T-cell (primary cell): Measurements from ENCODE around the gene ARL5B. TPM values are rescaled to one million over a fixed set of nuclear protein-coding genes. Genes with fewer than 3 reads are reported as not detected.
"Not testable (repeated sequence)": the region's sequence is repeated elsewhere in the genome, so short reads cannot be mapped to it uniquely, and the experiment has no call there.

ENCODE experiments used
- ATAC-seq, 4 experiments: fragments of 200-7000 bp in 3 of 4; fragments of 150-1000 bp in 1 of 4; cut with Tn5 transposase; replicated peaks in 1 of 4; 1 replicate in 3 of 4; 2 replicates in 1 of 4; pipeline ENCODE4 v1.10.0; 2021; ENCODE audit warnings: moderate library complexity in 3 of 4, mild to moderate bottlenecking in 2 of 4, moderate number of reproducible peaks in 1 of 4
- CTCF ChIA-PET, 2 donors: fragments of 300-600 bp; sonication (Branson Sonifier 250); formaldehyde crosslinking; loops; one replicate each; lab custom pipeline; 2022; ENCODE audit warnings: antibody characterized with exemption in 2 of 2; lab: Charles Lee
- POLR2A ChIA-PET, 2 donors: fragments of 300-600 bp; sonication (Branson Sonifier 250); formaldehyde crosslinking; loops; one replicate each; lab custom pipeline; 2022; ENCODE audit warnings: antibody characterized with exemption in 2 of 2; lab: Charles Lee
- DNase-seq, 35 experiments: peaks; one replicate each; pipeline versions ENCODE4 v3.0.0 to v3.0.0-alpha.2; 2013 to 2023
- H3K27ac ChIP-seq: one replicate; pipeline ENCODE4 v1.5.1; 2013; ENCODE audit warnings: low read length
- H3K27me3 ChIP-seq, 2 experiments: replicated peaks in 1 of 2; 1 replicate in 1 of 2; 2 replicates in 1 of 2; pipeline versions ENCODE4 v1.6.1 to v1.7.0; 2013; ENCODE audit warnings: low read length in 1 of 2, mixed read lengths in 1 of 2; ENCODE audit not compliant: control insufficient read depth in 2 of 2, insufficient read depth in 2 of 2; ENCODE audit errors: extremely low read depth in 1 of 2
- H3K36me3 ChIP-seq, 2 donors: 1 replicate in 1 of 2; 2 replicates in 1 of 2; pipeline versions ENCODE4 v1.6.1 to v1.7.0; 2013; ENCODE audit warnings: low read length in 1 of 2; ENCODE audit not compliant: control insufficient read depth in 2 of 2, insufficient read depth in 1 of 2; ENCODE audit errors: extremely low read depth in 1 of 2
- H3K4me1 ChIP-seq, 2 experiments: 1 replicate in 1 of 2; 2 replicates in 1 of 2; pipeline versions ENCODE4 v1.6.1 to v1.7.0; 2013; ENCODE audit warnings: low read length in 2 of 2, mixed read lengths in 1 of 2; ENCODE audit not compliant: insufficient read depth in 2 of 2, control insufficient read depth in 1 of 2; ENCODE audit errors: extremely low read depth in 1 of 2
- H3K4me3 ChIP-seq, 2 donors: 1 replicate in 1 of 2; 2 replicates in 1 of 2; pipeline versions ENCODE4 v1.5.1 to v1.7.0; 2013; ENCODE audit warnings: mild to moderate bottlenecking in 2 of 2, low read length in 1 of 2, moderate library complexity in 1 of 2; ENCODE audit not compliant: control insufficient read depth in 1 of 2; ENCODE audit errors: extremely low read depth in 1 of 2
- H3K9me3 ChIP-seq: 2 replicates; pipeline ENCODE4 v1.7.0; 2013
- H3K27ac Mint-ChIP-seq, 2 donors: one replicate each; pipeline ENCODE4 v1.8.0; 2020 to 2021; ENCODE audit warnings: mild to moderate bottlenecking in 2 of 2, mixed read lengths in 2 of 2
- H3K27me3 Mint-ChIP-seq, 2 donors: one replicate each; pipeline ENCODE4 v1.8.0; 2021 to 2022; ENCODE audit warnings: mixed read lengths in 2 of 2
- H3K36me3 Mint-ChIP-seq: one replicate; pipeline ENCODE4 v1.8.0; 2021; ENCODE audit warnings: mixed read lengths
- H3K4me1 Mint-ChIP-seq, 3 donors: one replicate each; pipeline ENCODE4 v1.8.0; 2020 to 2022; ENCODE audit warnings: mixed read lengths in 3 of 3, mild to moderate bottlenecking in 1 of 3
- H3K4me3 Mint-ChIP-seq, 3 donors: one replicate each; pipeline ENCODE4 v1.8.0; 2020 to 2022; ENCODE audit warnings: mild to moderate bottlenecking in 3 of 3, mixed read lengths in 3 of 3, moderate library complexity in 3 of 3
- H3K9me3 Mint-ChIP-seq, 3 donors: one replicate each; pipeline ENCODE4 v1.8.0; 2020 to 2022; ENCODE audit warnings: mixed read lengths in 3 of 3
- WGBS: methylation state at CpG from one replicate; pipeline ENCODE4 v1.1.5; 2013; ENCODE audit warnings: missing lambda C conversion rate; ENCODE audit not compliant: insufficient coverage; 5-methylcytosine and 5-hydroxymethylcytosine counted together
- total RNA-seq, 35 experiments: library from RNA in 6 of 35; stranded (reverse) in 6 of 35; fragments of 120-200 nt in 1 of 35; gene quantifications; one replicate each; pipeline versions ENCODE4 v1.2.1 to v1.2.4 and lab custom pipeline; 2013 to 2026

The ARL5B gene
- total RNA-seq, 5 donors from 2014 or later (not counting 1 experiment from before 2014, with no cell fraction given): 9.7 to 14.9 (median 10.4) TPM

DNA sequence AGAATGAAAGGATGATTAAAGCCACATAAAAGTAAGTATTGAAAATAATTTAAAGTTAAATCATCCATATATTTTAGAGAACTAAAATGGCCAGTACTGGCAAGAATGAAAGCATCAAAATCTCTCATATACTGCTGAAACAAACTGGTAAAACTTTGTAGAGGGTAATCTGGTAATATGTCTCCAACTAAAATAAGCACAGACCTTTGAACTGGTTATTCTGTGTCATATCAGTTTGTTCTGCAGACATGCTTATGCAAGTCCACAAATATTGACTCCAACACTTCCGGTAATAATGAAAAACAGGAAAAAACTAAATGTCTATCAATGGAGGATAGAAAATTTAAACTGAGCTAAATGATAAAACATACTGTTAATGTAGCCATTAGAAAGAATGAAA is 21.8 kb upstream of the ARL5B start:
- H3K27me3 ChIP-seq, ATAC-seq, H3K4me3 ChIP-seq, H3K9me3 ChIP-seq, CTCF ChIA-PET, H3K36me3 ChIP-seq, H3K4me1 ChIP-seq, H3K4me3 Mint-ChIP-seq, H3K4me1 Mint-ChIP-seq, H3K9me3 Mint-ChIP-seq, H3K27ac ChIP-seq, H3K27me3 Mint-ChIP-seq, H3K27ac Mint-ChIP-seq, DNase-seq: not testable (repeated sequence)
- POLR2A ChIA-PET: interaction anchor here in 1 of 2 donors (0.7 kb wide), 1 partner anchor 8 kb away, joined by 7 read pairs; no protein-coding TSS in a partner anchor
- peaks cover 15% of the 10 kb centered on the region for H3K36me3 Mint-ChIP-seq
- no CpG with 5 or more reads among the region's 1 CpG for WGBS

GRCh38 chr10:18639719-18640118 is 19.5 kb upstream of the ARL5B start:
- H3K9me3 Mint-ChIP-seq, ATAC-seq, DNase-seq, H3K27ac Mint-ChIP-seq, H3K4me1 ChIP-seq, H3K27me3 ChIP-seq, H3K27ac ChIP-seq, H3K36me3 ChIP-seq, H3K4me3 Mint-ChIP-seq, H3K4me3 ChIP-seq, H3K9me3 ChIP-seq, H3K27me3 Mint-ChIP-seq, H3K4me1 Mint-ChIP-seq, CTCF ChIA-PET: not testable (repeated sequence)
- POLR2A ChIA-PET: interaction anchor here in 1 of 2 donors (1.4 kb wide), 1 partner anchor 9 kb away, joined by 4 read pairs; no protein-coding TSS in a partner anchor
- H3K36me3 Mint-ChIP-seq: peaks cover 17% of the 10 kb centered on the region
- WGBS: no CpG with 5 or more reads among the region's 2 CpGs

DNA sequence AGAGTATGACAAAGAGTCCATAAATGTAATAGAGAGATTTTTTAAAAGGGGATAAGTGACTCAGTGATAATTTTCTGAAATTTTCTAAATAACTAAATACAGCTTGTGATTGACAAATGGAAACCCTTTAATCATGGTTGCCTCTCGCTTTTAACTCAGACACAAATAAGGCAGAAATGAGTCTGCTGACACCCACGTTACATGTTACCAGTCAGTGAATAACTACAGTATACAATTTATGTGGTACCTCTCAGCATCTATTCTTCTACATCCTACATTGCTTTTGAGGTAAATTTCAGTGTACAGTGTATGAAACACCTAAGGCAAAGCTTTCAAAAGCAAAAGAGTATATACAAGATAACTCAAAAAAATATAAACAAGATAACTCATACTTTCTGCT is 12.1 kb upstream of the ARL5B start:
- Histone ChIP-seq H3K4me3 (no peak overlapping the region), H3K4me1 (peaks cover 11 to 20% of the 10 kb centered on the region in 2 experiments), H3K27me3 (no peaks in the 10 kb centered on the region), H3K36me3 (peaks cover 0 to 12% of the 10 kb centered on the region in 2 donors), H3K9me3 (no peaks in the 10 kb centered on the region), H3K27ac (no peak overlapping the region)
- peaks cover 15% of the 10 kb centered on the region for H3K36me3 Mint-ChIP-seq
- H3K27me3 Mint-ChIP-seq: no peaks in the 10 kb centered on the region
- no peak overlapping the region for H3K27ac Mint-ChIP-seq
- no peak for DNase-seq
- H3K9me3 Mint-ChIP-seq: no peaks in the 10 kb centered on the region
- CTCF ChIA-PET: interaction anchor here in 1 of 2 donors (0.6 kb wide), 1 partner anchor 1520 kb away, joined by 3 read pairs; no protein-coding TSS in a partner anchor
- no CpG with 5 or more reads among the region's 2 CpGs for WGBS
- ATAC-seq: no peak
- no peak overlapping the region for H3K4me3 Mint-ChIP-seq
- H3K4me1 Mint-ChIP-seq: peaks cover 38 to 48% (median 47%) of the 10 kb centered on the region in 3 donors
- POLR2A ChIA-PET: no interaction called here

- CTCF ChIA-PET: interaction anchor here in 1 of 2 donors (1.5 kb wide), 1 partner anchor 18 kb away, joined by 5 read pairs; no protein-coding TSS in a partner anchor
- no peak overlapping the region for H3K27ac ChIP-seq
These were observed 11.3 kb upstream of the ARL5B start for GRCh38 chr10:18647945-18648344.

DNA sequence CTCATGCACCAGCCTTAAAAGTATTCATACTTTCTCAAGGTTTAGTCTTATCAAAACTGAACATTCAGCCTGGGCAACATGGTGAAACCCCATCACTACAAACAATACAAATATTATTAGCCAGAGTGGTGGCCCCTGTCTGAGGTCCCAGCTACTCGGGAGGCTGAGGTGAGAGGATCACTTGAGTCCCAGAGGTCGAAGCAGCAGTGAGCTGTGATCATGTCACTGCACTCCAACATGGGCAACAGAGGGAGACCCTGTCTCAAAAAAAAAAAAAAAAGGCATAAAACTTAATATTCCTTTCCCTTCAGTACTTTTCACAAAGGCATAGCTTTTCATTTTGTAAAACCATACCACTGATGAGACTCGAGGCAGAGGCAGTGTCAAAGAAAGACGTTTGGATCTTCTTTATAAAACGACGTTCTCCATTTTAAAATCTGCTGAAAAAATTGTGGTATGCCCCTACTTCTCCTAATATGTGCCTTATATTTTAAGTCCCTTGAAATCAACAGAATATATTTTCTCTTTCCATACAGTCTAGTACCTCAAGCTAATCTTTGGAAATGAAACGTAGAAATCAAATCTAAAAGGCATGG is 9.8 kb upstream of the ARL5B start:
- Mint-ChIP-seq H3K27ac (peak overlapping the region in 1 of 2 donors; percentile 31), H3K4me1 (peaks cover 33 to 43% (median 43%) of the 10 kb centered on the region in 3 donors), H3K9me3 (no peaks in the 10 kb centered on the region), H3K4me3 (peak overlapping the region; percentile 95 to 96 (median 96)), H3K27me3 (no peaks in the 10 kb centered on the region), H3K36me3 (peaks cover 22% of the 10 kb centered on the region)
- ChIA-PET CTCF (interaction anchor here in 1 of 2 donors (1.5 to 2.1 kb wide), 2 partner anchors 10 to 17 kb away, joined by 5 to 7 read pairs; partner anchors contain the start of gene ARL5B), POLR2A (no interaction called here)
- DNase-seq (no peak), ATAC-seq (no peak)
- Histone ChIP-seq H3K36me3 (peaks cover 0 to 12% of the 10 kb centered on the region in 2 donors), H3K27ac (no peak overlapping the region), H3K9me3 (no peaks in the 10 kb centered on the region), H3K4me1 (peaks cover 11 to 20% of the 10 kb centered on the region in 2 experiments), H3K27me3 (no peaks in the 10 kb centered on the region), H3K4me3 (no peak overlapping the region)
- 50% methylated on average over 2 of the region's 7 CpGs for WGBS

More at GRCh38 chr10:18647945-18648344, 11.3 kb upstream of the ARL5B start:
- Histone ChIP-seq H3K9me3 (no peaks in the 10 kb centered on the region), H3K36me3 (peaks cover 0 to 9% of the 10 kb centered on the region in 2 donors), H3K4me3 (no peak overlapping the region), H3K4me1 (peaks cover 11 to 20% of the 10 kb centered on the region in 2 experiments), H3K27me3 (no peaks in the 10 kb centered on the region)
- H3K27me3 Mint-ChIP-seq: no peaks in the 10 kb centered on the region
- no peak overlapping the region for H3K27ac Mint-ChIP-seq
- ATAC-seq (no peak), DNase-seq (no peak)
- no peaks in the 10 kb centered on the region for H3K9me3 Mint-ChIP-seq
- 100% methylated on average over 2 of the region's 3 CpGs for WGBS
- peaks cover 17% of the 10 kb centered on the region for H3K36me3 Mint-ChIP-seq
- peaks cover 42 to 50% (median 49%) of the 10 kb centered on the region in 3 donors for H3K4me1 Mint-ChIP-seq
- POLR2A ChIA-PET: interaction anchor here in 1 of 2 donors (0.9 to 1.5 kb wide), 2 partner anchors 9 to 13 kb away, joined by 3 to 4 read pairs; no protein-coding TSS in a partner anchor
- no peak overlapping the region for H3K4me3 Mint-ChIP-seq

- CTCF ChIA-PET: interaction anchor here in 1 of 2 donors (2.1 kb wide), 1 partner anchor 9 kb away, joined by 7 read pairs; the partner anchor contains the start of gene ARL5B
- H3K4me3 Mint-ChIP-seq: peak overlapping the region; percentile 95 to 96 (median 96)
- peaks cover 0 to 9% of the 10 kb centered on the region in 2 donors for H3K36me3 ChIP-seq
- H3K4me1 Mint-ChIP-seq: peaks cover 33 to 43% (median 43%) of the 10 kb centered on the region in 3 donors
- H3K9me3 ChIP-seq: no peaks in the 10 kb centered on the region
- DNase-seq: peak in 1 of 35 experiments; percentile 23
- ATAC-seq: no peak
- no peaks in the 10 kb centered on the region for H3K27me3 Mint-ChIP-seq
- peak overlapping the region; percentile 91 to 93 for H3K4me3 ChIP-seq
- H3K27ac ChIP-seq: peak overlapping the region; percentile 95
- POLR2A ChIA-PET: interaction anchor here in 1 of 2 donors (0.5 kb wide), 1 partner anchor 9 kb away, joined by 6 read pairs; no protein-coding TSS in a partner anchor
- H3K9me3 Mint-ChIP-seq: no peaks in the 10 kb centered on the region
- H3K27me3 ChIP-seq: no peaks in the 10 kb centered on the region
- 6% methylated on average over 4 of the region's 6 CpGs for WGBS
- peaks cover 20% of the 10 kb centered on the region for H3K36me3 Mint-ChIP-seq
- peak overlapping the region; percentile 94 to 96 for H3K27ac Mint-ChIP-seq
- peaks cover 11 to 20% of the 10 kb centered on the region in 2 experiments for H3K4me1 ChIP-seq
These were observed 8.7 kb upstream of the ARL5B start for GRCh38 chr10:18650404-18650997.
